ENCODE results near the gene SNX5. TPM values are rescaled to one million over a fixed set of nuclear protein-coding genes. Genes with fewer than 3 reads are reported as not detected.

The SNX5 gene
- total and polyA plus RNA-seq, 9 of the 15 experiments (the other 6 are each of a cell fraction or from before 2014, with no cell fraction given): 53.5 to 276 (median 160) TPM

DNA sequence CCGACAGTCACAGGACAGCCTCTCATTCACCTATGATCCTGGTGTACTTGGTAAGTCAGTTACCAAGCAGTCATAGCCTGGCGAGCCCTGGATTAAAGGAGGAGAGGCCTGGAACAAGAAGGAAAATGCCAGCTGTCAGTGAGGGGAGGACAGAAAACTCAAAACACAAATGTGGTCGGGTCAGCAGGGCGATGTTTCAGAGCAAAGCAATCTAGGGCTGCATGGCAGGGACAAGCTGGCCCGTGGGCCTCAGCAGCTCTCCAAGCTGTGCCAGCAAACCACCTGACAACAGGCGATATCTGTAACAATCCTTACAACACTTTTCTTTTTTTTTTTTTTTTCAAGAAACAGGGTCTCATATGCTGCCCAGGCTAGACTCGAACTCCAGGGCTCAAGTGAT is 40.5 kb upstream of the SNX5 start (continued):
- TF ChIP-seq, protein P1, sequence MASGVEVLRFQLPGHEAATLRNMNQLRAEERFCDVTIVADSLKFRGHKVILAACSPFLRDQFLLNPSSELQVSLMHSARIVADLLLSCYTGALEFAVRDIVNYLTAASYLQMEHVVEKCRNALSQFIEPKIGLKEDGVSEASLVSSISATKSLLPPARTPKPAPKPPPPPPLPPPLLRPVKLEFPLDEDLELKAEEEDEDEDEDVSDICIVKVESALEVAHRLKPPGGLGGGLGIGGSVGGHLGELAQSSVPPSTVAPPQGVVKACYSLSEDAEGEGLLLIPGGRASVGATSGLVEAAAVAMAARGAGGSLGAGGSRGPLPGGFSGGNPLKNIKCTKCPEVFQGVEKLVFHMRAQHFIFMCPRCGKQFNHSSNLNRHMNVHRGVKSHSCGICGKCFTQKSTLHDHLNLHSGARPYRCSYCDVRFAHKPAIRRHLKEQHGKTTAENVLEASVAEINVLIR (CRISPR knock-in tag; IDR thresholded peaks at IDR 0.05): no peak
- TF ChIP-seq, protein P2, sequence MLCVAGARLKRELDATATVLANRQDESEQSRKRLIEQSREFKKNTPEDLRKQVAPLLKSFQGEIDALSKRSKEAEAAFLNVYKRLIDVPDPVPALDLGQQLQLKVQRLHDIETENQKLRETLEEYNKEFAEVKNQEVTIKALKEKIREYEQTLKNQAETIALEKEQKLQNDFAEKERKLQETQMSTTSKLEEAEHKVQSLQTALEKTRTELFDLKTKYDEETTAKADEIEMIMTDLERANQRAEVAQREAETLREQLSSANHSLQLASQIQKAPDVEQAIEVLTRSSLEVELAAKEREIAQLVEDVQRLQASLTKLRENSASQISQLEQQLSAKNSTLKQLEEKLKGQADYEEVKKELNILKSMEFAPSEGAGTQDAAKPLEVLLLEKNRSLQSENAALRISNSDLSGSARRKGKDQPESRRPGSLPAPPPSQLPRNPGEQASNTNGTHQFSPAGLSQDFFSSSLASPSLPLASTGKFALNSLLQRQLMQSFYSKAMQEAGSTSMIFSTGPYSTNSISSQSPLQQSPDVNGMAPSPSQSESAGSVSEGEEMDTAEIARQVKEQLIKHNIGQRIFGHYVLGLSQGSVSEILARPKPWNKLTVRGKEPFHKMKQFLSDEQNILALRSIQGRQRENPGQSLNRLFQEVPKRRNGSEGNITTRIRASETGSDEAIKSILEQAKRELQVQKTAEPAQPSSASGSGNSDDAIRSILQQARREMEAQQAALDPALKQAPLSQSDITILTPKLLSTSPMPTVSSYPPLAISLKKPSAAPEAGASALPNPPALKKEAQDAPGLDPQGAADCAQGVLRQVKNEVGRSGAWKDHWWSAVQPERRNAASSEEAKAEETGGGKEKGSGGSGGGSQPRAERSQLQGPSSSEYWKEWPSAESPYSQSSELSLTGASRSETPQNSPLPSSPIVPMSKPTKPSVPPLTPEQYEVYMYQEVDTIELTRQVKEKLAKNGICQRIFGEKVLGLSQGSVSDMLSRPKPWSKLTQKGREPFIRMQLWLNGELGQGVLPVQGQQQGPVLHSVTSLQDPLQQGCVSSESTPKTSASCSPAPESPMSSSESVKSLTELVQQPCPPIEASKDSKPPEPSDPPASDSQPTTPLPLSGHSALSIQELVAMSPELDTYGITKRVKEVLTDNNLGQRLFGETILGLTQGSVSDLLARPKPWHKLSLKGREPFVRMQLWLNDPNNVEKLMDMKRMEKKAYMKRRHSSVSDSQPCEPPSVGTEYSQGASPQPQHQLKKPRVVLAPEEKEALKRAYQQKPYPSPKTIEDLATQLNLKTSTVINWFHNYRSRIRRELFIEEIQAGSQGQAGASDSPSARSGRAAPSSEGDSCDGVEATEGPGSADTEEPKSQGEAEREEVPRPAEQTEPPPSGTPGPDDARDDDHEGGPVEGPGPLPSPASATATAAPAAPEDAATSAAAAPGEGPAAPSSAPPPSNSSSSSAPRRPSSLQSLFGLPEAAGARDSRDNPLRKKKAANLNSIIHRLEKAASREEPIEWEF (CRISPR knock-in tag; IDR thresholded peaks at IDR 0.05): no peak
- TF ChIP-seq ESRRA (IDR thresholded peaks at IDR 0.05; ENCODE audit: borderline replicate concordance, low read depth): no peak
- no peak for TF ChIP-seq HSF4 (CRISPR knock-in tag; IDR thresholded peaks at IDR 0.05; ENCODE audit: borderline replicate concordance)

Measured in K562 (cell line).